ENCODE results near the gene CA10. TPM values are rescaled to one million over a fixed set of nuclear protein-coding genes. Genes with fewer than 3 reads are reported as not detected.

CA10 gene
- total and polyA plus RNA-seq, 5 donors from 2014 or later, result not detected

DNA sequence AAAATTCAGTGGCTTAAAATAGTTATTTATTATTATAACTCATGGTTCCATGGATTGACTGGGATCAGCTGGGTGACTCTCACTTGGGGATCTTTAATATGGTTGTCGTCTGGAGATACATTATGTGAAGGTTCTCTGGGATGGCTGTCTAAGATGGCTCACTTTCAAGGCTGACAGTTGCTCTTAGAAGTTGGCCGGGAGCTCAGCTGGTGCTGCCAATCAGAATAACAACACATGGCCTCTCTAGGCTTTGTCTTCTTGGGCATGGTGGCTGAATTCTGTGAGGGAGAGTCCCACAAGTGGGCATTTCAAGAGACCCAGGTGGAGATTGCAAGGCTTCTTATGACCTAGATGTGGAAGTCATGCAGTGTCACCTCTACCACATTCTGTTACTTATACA, 269.7 kb downstream of the CA10 start:
- H3K27me3 ChIP-seq (ENCODE audit: control insufficient read depth, insufficient read depth, low read length), result no peaks in the 10 kb centered on the region
- no peaks in the 10 kb centered on the region for H3K36me3 Mint-ChIP-seq
- H3K27ac ChIP-seq (ENCODE audit: insufficient read depth, low read length, poor library complexity, severe bottlenecking), result no peak overlapping the region
- H3K4me1 Mint-ChIP-seq, result no peaks in the 10 kb centered on the region
- no peaks in the 10 kb centered on the region for H3K4me1 ChIP-seq (ENCODE audit: control insufficient read depth, insufficient read depth, low read length, poor library complexity, severe bottlenecking)
- no peak overlapping the region for H3K4me3 ChIP-seq (ENCODE audit: low read depth, low read length)
- no peaks in the 10 kb centered on the region for H3K9me3 ChIP-seq (ENCODE audit: control insufficient read depth in 2 of 2, low read length in 2 of 2)
- no peak overlapping the region for H3K27ac Mint-ChIP-seq
- peaks cover 5% of the 10 kb centered on the region for H3K27me3 Mint-ChIP-seq
- DNase-seq (no peak), ATAC-seq (ENCODE audit: low read depth in 2 of 2) (no peak)
- H3K4me3 Mint-ChIP-seq, result no peak overlapping the region
- peaks cover 0 to 4% (median 0%) of the 10 kb centered on the region in 7 donors for H3K9me3 Mint-ChIP-seq
- no peaks in the 10 kb centered on the region for H3K36me3 ChIP-seq (ENCODE audit: control insufficient read depth, insufficient read depth, low read length)

DNA sequence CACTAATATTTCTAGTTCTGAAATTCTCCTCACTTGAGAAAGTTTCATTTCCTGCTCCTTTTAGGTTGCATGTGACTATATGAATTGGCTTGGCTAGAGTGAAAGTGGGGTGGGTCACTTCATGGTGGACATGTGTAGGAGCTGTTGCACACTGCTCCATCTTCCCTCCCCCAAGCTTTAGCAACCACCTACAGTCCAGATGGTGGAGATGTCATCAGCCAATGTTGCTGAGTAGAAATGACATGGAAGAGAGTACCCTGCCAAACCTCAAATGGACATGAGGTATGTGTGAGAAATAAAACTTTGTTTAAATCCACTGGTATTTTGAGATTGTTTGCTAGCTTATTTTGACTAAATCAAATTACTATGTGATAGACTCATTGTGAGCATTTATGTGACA, 281.5 kb downstream of the CA10 start:
- Histone ChIP-seq H3K4me1 (ENCODE audit: control insufficient read depth, insufficient read depth, low read length, poor library complexity, severe bottlenecking) (no peaks in the 10 kb centered on the region), H3K27me3 (ENCODE audit: control insufficient read depth, insufficient read depth, low read length) (peaks cover 2% of the 10 kb centered on the region), H3K27ac (ENCODE audit: insufficient read depth, low read length, poor library complexity, severe bottlenecking) (no peak overlapping the region), H3K9me3 (ENCODE audit: control insufficient read depth in 2 of 2, low read length in 2 of 2) (no peaks in the 10 kb centered on the region), H3K36me3 (ENCODE audit: control insufficient read depth, insufficient read depth, low read length) (no peaks in the 10 kb centered on the region), H3K4me3 (ENCODE audit: low read depth, low read length) (no peak overlapping the region)
- ATAC-seq (ENCODE audit: low read depth in 2 of 2) (no peak), DNase-seq (no peak)
- Mint-ChIP-seq H3K27ac (peak overlapping the region in 1 of 3 donors; percentile 36), H3K27me3 (no peaks in the 10 kb centered on the region), H3K9me3 (peaks cover 0 to 2% (median 0%) of the 10 kb centered on the region in 7 donors), H3K36me3 (no peaks in the 10 kb centered on the region), H3K4me1 (no peaks in the 10 kb centered on the region), H3K4me3 (no peak overlapping the region)

DNA sequence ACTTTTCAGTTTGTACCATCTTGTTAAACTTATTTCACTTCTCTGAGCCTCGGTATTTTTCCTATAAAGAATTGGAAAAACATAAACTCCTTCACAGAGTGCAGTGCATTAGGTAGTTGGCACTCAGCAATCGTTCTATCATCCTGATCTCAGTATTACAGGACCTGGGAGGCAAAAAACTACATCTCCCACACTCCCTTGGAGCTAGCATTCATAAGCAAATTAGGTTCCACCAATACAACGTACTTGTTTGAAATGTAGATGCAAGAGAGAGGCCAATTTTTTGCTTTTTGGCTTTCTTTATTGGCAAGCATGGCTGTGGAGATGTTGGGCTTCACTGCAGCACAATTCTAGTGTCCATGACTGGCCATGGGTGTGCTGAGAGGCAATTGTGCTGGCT, 285.2 kb downstream of the CA10 start:
- H3K9me3 ChIP-seq (ENCODE audit: control insufficient read depth in 2 of 2, low read length in 2 of 2), result no peaks in the 10 kb centered on the region
- H3K9me3 Mint-ChIP-seq, result peaks cover 0 to 3% (median 0%) of the 10 kb centered on the region in 7 donors
- H3K4me1 ChIP-seq (ENCODE audit: control insufficient read depth, insufficient read depth, low read length, poor library complexity, severe bottlenecking), result no peaks in the 10 kb centered on the region
- DNase-seq (no peak), ATAC-seq (ENCODE audit: low read depth in 2 of 2) (no peak)
- H3K27me3 ChIP-seq (ENCODE audit: control insufficient read depth, insufficient read depth, low read length), result peaks cover 2% of the 10 kb centered on the region
- no peaks in the 10 kb centered on the region for H3K27me3 Mint-ChIP-seq
- H3K27ac Mint-ChIP-seq, result no peak overlapping the region
- no peaks in the 10 kb centered on the region for H3K36me3 ChIP-seq (ENCODE audit: control insufficient read depth, insufficient read depth, low read length)
- no peak overlapping the region for H3K4me3 ChIP-seq (ENCODE audit: low read depth, low read length)
- no peak overlapping the region for H3K4me3 Mint-ChIP-seq
- H3K4me1 Mint-ChIP-seq, result no peaks in the 10 kb centered on the region
- H3K27ac ChIP-seq (ENCODE audit: insufficient read depth, low read length, poor library complexity, severe bottlenecking), result no peak overlapping the region
- no peaks in the 10 kb centered on the region for H3K36me3 Mint-ChIP-seq

DNA sequence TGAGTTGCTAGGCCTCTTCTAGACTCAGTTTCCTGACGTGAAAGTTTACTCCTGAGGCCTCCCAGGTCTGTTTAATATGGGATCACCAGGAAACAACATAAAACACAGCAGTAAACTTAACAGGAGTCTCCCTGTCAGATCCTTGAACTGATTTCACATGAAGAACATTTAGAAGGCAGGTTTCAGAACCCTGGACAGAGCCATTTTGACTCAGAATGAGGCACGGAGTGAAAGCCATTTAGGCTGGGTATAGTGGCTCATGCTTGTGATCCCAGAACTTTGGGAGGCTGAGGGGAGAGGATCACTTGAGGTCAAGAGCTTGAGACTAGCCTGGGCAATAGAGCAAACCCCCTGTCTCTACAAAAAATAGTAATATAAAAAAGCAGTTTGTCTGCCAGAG, 289.1 kb downstream of the CA10 start:
- Histone ChIP-seq H3K4me1 (ENCODE audit: control insufficient read depth, insufficient read depth, low read length, poor library complexity, severe bottlenecking) (no peaks in the 10 kb centered on the region), H3K9me3 (ENCODE audit: control insufficient read depth in 2 of 2, low read length in 2 of 2) (no peaks in the 10 kb centered on the region), H3K27me3 (ENCODE audit: control insufficient read depth, insufficient read depth, low read length) (peaks cover 2% of the 10 kb centered on the region), H3K27ac (ENCODE audit: insufficient read depth, low read length, poor library complexity, severe bottlenecking) (no peak overlapping the region), H3K4me3 (ENCODE audit: low read depth, low read length) (no peak overlapping the region), H3K36me3 (ENCODE audit: control insufficient read depth, insufficient read depth, low read length) (no peaks in the 10 kb centered on the region)
- DNase-seq, result peak in 1 of 3 donors; percentile 7
- Mint-ChIP-seq H3K27ac (no peak overlapping the region), H3K27me3 (no peaks in the 10 kb centered on the region), H3K4me3 (no peak overlapping the region), H3K36me3 (no peaks in the 10 kb centered on the region), H3K9me3 (peaks cover 0 to 5% (median under 1%) of the 10 kb centered on the region in 7 donors), H3K4me1 (no peaks in the 10 kb centered on the region)
- no peak for ATAC-seq (ENCODE audit: low read depth in 2 of 2)

DNA sequence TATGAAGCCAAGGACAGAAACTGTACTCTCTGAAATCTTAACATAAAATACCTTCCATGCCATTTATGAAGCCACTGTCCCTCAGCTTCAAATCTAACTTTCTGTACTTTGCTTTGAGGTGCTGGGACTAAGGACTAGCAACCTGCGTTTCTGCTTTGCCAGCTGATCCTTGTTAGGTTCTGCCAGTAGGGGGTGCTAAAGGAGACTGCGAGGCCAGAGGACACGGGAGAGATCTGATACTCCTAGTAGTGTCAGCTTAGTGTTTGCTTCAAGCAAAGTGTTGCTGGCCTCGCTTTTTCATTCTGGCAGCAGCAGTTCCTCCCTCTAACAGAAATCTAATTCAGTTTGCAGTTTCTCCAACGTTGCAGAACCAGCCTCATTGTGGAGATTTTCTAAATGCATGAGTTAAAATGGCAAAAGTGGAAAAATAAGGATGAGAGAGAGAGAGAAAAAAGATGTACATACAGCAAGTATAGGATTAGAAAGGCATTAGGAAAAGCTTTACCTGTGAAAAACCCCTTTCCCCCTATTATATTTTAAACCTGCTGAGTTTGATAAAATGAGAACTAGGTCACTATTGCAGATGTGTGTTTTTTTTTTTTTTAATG, 297.5 kb downstream of the CA10 start:
- Histone ChIP-seq H3K9me3 (ENCODE audit: control insufficient read depth in 2 of 2, low read length in 2 of 2) (no peaks in the 10 kb centered on the region), H3K27ac (ENCODE audit: insufficient read depth, low read length, poor library complexity, severe bottlenecking) (no peak overlapping the region), H3K4me1 (ENCODE audit: control insufficient read depth, insufficient read depth, low read length, poor library complexity, severe bottlenecking) (no peaks in the 10 kb centered on the region), H3K36me3 (ENCODE audit: control insufficient read depth, insufficient read depth, low read length) (no peaks in the 10 kb centered on the region), H3K27me3 (ENCODE audit: control insufficient read depth, insufficient read depth, low read length) (no peaks in the 10 kb centered on the region), H3K4me3 (ENCODE audit: low read depth, low read length) (no peak overlapping the region)
- DNase-seq (peak in 1 of 3 donors; percentile 27), ATAC-seq (ENCODE audit: low read depth in 2 of 2) (no peak)
- peaks cover 6% of the 10 kb centered on the region for H3K27me3 Mint-ChIP-seq
- no peaks in the 10 kb centered on the region for H3K36me3 Mint-ChIP-seq
- no peaks in the 10 kb centered on the region for H3K4me1 Mint-ChIP-seq
- peaks cover 0 to 3% (median 1%) of the 10 kb centered on the region in 7 donors for H3K9me3 Mint-ChIP-seq
- H3K4me3 Mint-ChIP-seq, result no peak overlapping the region
- H3K27ac Mint-ChIP-seq, result no peak overlapping the region

DNA sequence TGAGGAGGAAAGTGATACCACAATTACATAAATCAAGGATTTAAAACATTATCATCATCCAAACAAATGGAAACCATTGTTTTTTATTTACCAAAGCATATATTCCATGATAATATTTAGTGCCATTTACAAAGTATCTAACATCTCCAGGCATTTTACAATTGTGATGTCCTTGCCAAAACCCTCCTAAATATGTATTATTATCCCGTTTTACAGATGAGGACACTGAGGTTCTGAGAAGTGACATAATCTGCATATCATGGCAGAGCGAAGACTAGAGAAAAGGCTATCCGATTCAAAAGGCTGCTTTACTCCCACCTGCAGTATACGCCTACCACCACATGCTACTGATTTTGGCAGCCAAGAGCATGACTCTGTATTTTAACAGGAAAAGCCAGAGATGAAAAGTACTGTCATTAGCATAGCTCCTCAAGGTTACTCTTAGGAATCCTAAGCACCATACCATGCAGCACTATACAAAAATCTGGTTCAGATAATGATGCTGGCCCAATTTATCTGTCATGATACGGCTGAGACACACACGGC, 301.4 kb downstream of the CA10 start:
- Mint-ChIP-seq H3K27me3 (peaks cover 6% of the 10 kb centered on the region), H3K36me3 (no peaks in the 10 kb centered on the region), H3K4me3 (no peak overlapping the region), H3K9me3 (no peaks in the 10 kb centered on the region), H3K4me1 (no peaks in the 10 kb centered on the region), H3K27ac (no peak overlapping the region)
- H3K9me3 ChIP-seq (ENCODE audit: control insufficient read depth in 2 of 2, low read length in 2 of 2), result no peaks in the 10 kb centered on the region
- no peaks in the 10 kb centered on the region for H3K4me1 ChIP-seq (ENCODE audit: control insufficient read depth, insufficient read depth, low read length, poor library complexity, severe bottlenecking)
- no peak for DNase-seq
- no peak overlapping the region for H3K27ac ChIP-seq (ENCODE audit: insufficient read depth, low read length, poor library complexity, severe bottlenecking)
- no peaks in the 10 kb centered on the region for H3K36me3 ChIP-seq (ENCODE audit: control insufficient read depth, insufficient read depth, low read length)
- no peaks in the 10 kb centered on the region for H3K27me3 ChIP-seq (ENCODE audit: control insufficient read depth, insufficient read depth, low read length)
- no peak overlapping the region for H3K4me3 ChIP-seq (ENCODE audit: low read depth, low read length)
- no peak for ATAC-seq (ENCODE audit: low read depth in 2 of 2)

DNA sequence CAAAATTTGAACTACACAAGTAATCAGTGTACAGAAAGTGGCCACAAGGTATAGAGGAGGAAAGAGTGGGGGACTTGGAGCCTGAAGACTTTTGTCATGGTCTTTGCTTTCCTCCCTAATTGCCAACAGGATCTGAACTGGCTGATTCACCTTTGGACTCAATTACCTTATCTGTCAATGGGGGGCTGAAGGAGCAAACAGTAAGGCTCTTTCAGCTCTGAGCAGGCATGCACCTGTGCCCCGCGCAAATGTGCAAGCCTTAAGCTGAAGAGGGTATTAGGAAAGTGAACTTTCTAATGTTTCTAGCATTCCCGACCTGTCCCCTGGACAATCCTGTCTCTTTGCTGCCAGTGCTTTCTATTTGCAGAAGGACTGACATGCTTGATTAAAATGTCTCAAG, 302.7 kb downstream of the CA10 start:
- H3K4me3 ChIP-seq (ENCODE audit: low read depth, low read length), result no peak overlapping the region

DNA sequence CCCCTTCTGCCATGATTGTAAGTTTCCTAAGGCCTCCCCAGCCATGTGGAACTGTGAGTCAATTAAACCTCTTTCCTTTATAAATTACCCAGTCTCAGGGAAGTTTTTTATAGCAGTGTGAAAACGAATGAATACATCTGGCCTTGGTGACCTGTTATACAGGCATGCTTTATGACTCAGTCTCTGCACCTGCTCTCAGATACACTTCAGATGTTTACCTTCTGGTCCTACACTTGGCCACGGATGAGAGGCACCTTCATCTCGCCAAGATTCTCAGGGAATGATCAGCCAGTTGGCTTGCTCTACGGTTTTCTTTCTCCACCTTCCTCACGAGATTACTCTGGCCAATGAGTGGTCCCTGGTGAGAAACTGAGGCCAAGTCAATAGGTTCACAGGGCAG, 304.7 kb downstream of the CA10 start:
- Mint-ChIP-seq H3K27me3 (peaks cover 6% of the 10 kb centered on the region), H3K4me3 (no peak overlapping the region), H3K27ac (peak overlapping the region in 1 of 3 donors; percentile 87), H3K9me3 (no peaks in the 10 kb centered on the region), H3K36me3 (no peaks in the 10 kb centered on the region), H3K4me1 (no peaks in the 10 kb centered on the region)
- H3K4me3 ChIP-seq (ENCODE audit: low read depth, low read length), result no peak overlapping the region
- H3K27ac ChIP-seq (ENCODE audit: insufficient read depth, low read length, poor library complexity, severe bottlenecking), result no peak overlapping the region
- no peaks in the 10 kb centered on the region for H3K27me3 ChIP-seq (ENCODE audit: control insufficient read depth, insufficient read depth, low read length)
- H3K4me1 ChIP-seq (ENCODE audit: control insufficient read depth, insufficient read depth, low read length, poor library complexity, severe bottlenecking), result no peaks in the 10 kb centered on the region
- no peaks in the 10 kb centered on the region for H3K36me3 ChIP-seq (ENCODE audit: control insufficient read depth, insufficient read depth, low read length)
- no peak for DNase-seq
- no peak for ATAC-seq (ENCODE audit: low read depth in 2 of 2)
- no peaks in the 10 kb centered on the region for H3K9me3 ChIP-seq (ENCODE audit: control insufficient read depth in 2 of 2, low read length in 2 of 2)

More for the DNA sequence above, 302.7 kb downstream of the CA10 start:
- ATAC-seq (ENCODE audit: low read depth in 2 of 2) (no peak), DNase-seq (no peak)
- H3K4me1 ChIP-seq (ENCODE audit: control insufficient read depth, insufficient read depth, low read length, poor library complexity, severe bottlenecking), result no peaks in the 10 kb centered on the region
- no peak overlapping the region for H3K27ac Mint-ChIP-seq
- H3K9me3 ChIP-seq (ENCODE audit: control insufficient read depth in 2 of 2, low read length in 2 of 2), result no peaks in the 10 kb centered on the region
- H3K27me3 ChIP-seq (ENCODE audit: control insufficient read depth, insufficient read depth, low read length), result no peaks in the 10 kb centered on the region
- H3K36me3 Mint-ChIP-seq, result no peaks in the 10 kb centered on the region
- H3K27me3 Mint-ChIP-seq, result peaks cover 6% of the 10 kb centered on the region
- H3K27ac ChIP-seq (ENCODE audit: insufficient read depth, low read length, poor library complexity, severe bottlenecking), result no peak overlapping the region
- H3K9me3 Mint-ChIP-seq, result no peaks in the 10 kb centered on the region
- no peaks in the 10 kb centered on the region for H3K4me1 Mint-ChIP-seq
- no peaks in the 10 kb centered on the region for H3K36me3 ChIP-seq (ENCODE audit: control insufficient read depth, insufficient read depth, low read length)
- no peak overlapping the region for H3K4me3 Mint-ChIP-seq
